Breast epithelium (tissue), 3 donors: ENCODE measurements around the gene TM2D3.

ENCODE experiments used
- POLR2AphosphoS5 ChIP-seq, 3 donors: sonication (generic); formaldehyde crosslinking; IDR thresholded peaks; one replicate each; pipeline ENCODE4 v1.6.1; 2017; ENCODE audit warnings: antibody characterized with exemption in 3 of 3
- TF ChIP-seq, protein P1 (sequence below), 3 donors: fragments of 450-650 bp; IDR thresholded peaks; one replicate each; pipeline ENCODE4 v1.5.1; 2016 to 2017; ENCODE audit warnings: antibody characterized with exemption in 3 of 3, mild to moderate bottlenecking in 3 of 3, moderate library complexity in 3 of 3

DNA sequence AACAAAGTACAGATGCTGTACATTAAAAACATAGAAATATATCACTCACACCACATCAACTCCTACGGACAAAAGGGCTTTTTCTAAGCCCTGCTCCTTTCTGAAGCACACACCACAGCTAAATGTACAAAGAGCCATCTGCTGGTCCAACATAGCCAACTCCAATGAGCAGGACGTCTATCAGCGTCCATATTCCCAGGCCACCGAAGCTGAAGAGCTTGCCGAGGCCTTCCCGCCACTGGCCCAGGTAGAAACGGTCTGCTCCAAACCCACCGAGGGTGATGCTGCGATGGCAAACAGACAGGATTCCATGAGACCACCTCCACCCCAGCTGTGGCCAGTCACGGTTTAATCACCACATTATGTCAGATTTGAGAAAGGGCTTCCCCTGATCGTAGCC, 9.8 kb downstream of the TM2D3 start:
- TF ChIP-seq, protein P1, sequence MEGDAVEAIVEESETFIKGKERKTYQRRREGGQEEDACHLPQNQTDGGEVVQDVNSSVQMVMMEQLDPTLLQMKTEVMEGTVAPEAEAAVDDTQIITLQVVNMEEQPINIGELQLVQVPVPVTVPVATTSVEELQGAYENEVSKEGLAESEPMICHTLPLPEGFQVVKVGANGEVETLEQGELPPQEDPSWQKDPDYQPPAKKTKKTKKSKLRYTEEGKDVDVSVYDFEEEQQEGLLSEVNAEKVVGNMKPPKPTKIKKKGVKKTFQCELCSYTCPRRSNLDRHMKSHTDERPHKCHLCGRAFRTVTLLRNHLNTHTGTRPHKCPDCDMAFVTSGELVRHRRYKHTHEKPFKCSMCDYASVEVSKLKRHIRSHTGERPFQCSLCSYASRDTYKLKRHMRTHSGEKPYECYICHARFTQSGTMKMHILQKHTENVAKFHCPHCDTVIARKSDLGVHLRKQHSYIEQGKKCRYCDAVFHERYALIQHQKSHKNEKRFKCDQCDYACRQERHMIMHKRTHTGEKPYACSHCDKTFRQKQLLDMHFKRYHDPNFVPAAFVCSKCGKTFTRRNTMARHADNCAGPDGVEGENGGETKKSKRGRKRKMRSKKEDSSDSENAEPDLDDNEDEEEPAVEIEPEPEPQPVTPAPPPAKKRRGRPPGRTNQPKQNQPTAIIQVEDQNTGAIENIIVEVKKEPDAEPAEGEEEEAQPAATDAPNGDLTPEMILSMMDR (IDR thresholded peaks at IDR 0.05) = no peak
- no peak for TF ChIP-seq POLR2AphosphoS5 (IDR thresholded peaks at IDR 0.05)
